ENCODE measurements around the gene INPP4B. TPM values are rescaled to one million over a fixed set of nuclear protein-coding genes. Genes with fewer than 3 reads are reported as not detected.

The INPP4B gene
- total RNA-seq, 1 donor = 54.2 TPM

DNA sequence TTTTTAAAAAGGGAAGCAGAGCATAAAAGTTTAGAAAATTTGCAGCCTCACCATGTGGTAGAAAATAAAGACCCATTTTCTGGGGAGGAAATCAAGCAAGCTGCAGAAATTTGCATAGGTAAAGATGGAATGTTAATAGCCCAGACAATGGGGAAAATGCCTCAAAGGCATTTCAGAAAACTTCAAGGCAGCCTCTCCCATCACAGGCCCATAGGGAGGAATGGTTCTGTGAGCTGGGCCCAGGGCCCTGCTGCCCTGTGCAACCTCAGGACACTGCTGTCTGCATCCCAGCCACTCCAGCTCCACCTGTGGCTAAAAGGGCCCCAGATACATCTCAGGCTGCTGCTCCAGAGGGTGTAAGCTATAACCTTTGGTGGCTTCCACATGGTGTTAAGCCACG, 137.9 kb downstream of the INPP4B start:
- H3K4me3 ChIP-seq (ENCODE audit: low read depth, low read length) = no peak overlapping the region
- no peak for DNase-seq (ENCODE audit: low read depth)
- TF ChIP-seq CTCF (IDR thresholded peaks at IDR 0.05; ENCODE audit: insufficient read depth, low read length) = no peak

DNA sequence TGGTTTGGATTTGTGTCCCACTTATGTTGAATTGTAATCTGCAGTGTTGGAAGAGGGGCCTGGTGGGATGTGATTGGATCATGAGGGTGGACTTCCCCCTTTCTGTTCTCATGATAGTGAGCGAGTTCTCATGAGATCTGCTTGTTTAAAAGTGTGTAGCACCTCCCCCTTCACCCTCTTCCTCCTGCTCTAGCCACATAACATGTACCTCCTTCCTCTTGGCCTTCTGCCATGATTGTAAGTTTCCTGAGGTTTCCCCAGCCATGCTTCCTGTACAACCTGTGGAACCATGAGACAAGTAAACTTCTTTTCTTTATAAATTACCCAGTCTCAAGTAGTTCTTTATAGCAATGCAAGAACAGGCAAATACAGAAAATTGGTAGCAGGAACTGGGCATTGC, 138.7 kb downstream of the INPP4B start:
- TF ChIP-seq CTCF (IDR thresholded peaks at IDR 0.05; ENCODE audit: insufficient read depth, low read length) = no peak
- H3K4me3 ChIP-seq (ENCODE audit: low read depth, low read length) = no peak overlapping the region
- no peak for DNase-seq (ENCODE audit: low read depth)

DNA sequence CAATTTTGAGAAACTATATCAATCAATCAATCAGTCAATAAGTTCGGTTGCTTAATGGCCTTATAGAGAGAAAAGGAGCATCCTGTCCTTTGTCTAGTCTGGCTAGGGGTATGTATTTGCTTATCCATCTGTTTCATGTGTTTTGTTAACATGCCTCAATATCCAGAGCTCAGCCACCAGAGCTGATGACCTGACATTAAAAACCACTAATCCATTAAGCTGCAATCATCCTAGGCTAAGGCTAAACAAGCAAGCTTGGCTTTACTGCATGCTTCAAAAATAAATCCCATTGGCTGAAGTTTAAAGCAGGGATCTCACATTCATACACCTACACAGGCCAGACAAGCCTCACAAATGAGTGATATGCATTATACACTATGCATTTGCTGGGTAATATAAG, 139.7 kb downstream of the INPP4B start:
- TF ChIP-seq CTCF (IDR thresholded peaks at IDR 0.05; ENCODE audit: insufficient read depth, low read length) = no peak

DNA sequence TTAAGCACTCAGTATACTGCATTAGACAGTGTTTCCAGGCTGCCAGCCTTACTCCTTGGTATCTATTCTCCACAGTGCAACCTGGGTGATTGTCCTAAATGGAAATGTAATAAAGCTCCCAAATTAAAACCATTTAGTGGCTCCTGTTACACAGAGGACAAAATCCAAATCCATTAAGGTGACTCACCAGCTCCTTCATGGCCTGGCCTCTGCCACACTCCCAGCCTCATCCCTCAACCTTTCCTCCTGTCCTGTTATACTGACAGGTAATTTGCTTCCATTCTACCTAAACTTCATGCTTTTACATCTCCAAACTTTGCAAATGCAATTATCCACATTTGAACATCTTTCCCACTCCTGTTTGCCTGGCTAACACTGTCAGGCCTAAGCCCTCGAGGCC, 140.3 kb downstream of the INPP4B start:
- H3K4me3 ChIP-seq (ENCODE audit: low read depth, low read length) = no peak overlapping the region
- TF ChIP-seq CTCF (IDR thresholded peaks at IDR 0.05; ENCODE audit: insufficient read depth, low read length) = no peak
- no peak for DNase-seq (ENCODE audit: low read depth)

More for the DNA sequence above, 139.7 kb downstream of the INPP4B start:
- no peak for DNase-seq (ENCODE audit: low read depth)
- no peak overlapping the region for H3K4me3 ChIP-seq (ENCODE audit: low read depth, low read length)

DNA sequence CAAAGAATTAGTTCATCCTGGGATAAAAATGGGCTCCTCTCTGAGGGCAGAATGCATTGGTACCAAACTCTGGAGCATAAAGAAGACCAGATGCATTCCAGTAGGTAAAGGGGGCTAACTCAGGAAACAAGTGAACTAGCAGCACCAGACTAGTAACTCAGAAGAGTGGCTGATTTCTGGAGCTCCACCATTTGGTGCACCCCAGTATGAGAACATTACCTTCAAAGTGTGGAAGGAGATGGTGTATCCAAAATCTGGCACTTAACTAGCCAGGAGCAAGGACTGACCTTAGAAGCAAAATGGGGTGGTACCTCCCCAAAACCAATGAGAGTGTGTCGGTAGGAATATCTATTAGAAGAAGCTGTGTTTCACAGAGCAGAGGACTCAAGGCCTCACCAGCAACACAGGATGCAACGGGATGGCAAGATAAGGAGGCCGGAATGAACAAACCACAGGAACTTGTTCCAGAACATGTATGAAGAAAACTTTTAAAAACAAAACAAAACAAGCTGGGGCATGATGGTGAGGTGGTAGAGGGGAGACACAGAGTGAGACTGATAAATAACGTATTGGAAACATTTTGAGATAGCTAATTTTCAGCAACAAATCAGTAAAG, 142.3 kb downstream of the INPP4B start:
- no peak overlapping the region for H3K4me3 ChIP-seq (ENCODE audit: low read depth, low read length)
- no peak for TF ChIP-seq CTCF (IDR thresholded peaks at IDR 0.05; ENCODE audit: insufficient read depth, low read length)
- no peak for DNase-seq (ENCODE audit: low read depth)

- H3K4me3 ChIP-seq (ENCODE audit: low read depth, low read length) = no peak overlapping the region
- no peak for TF ChIP-seq CTCF (IDR thresholded peaks at IDR 0.05; ENCODE audit: insufficient read depth, low read length)
- DNase-seq (ENCODE audit: low read depth) = no peak
Measured at GRCh38 chr4:142701017-142701416, 145.1 kb downstream of the INPP4B start.

- no peak for DNase-seq (ENCODE audit: low read depth)
- TF ChIP-seq CTCF (IDR thresholded peaks at IDR 0.05; ENCODE audit: insufficient read depth, low read length) = no peak
- H3K4me3 ChIP-seq (ENCODE audit: low read depth, low read length) = no peak overlapping the region
Measured at GRCh38 chr4:142700531-142700930, 145.6 kb downstream of the INPP4B start.
